Measurements from ENCODE around the gene SMG6.
"Not testable (repeated sequence)": the region's sequence is repeated elsewhere in the genome, so short reads cannot be mapped to it uniquely, and the experiment has no call there.

SMG6 gene

GRCh38 chr17:2143332-2143731 is 160.3 kb downstream of the SMG6 start:
- no peak for DNase-seq
- H3K9me3 ChIP-seq = no peaks in the 10 kb centered on the region
- peaks cover 0 to 11% (median 5%) of the 10 kb centered on the region in 4 donors for H3K4me1 ChIP-seq
- no peak for TF ChIP-seq CTCF (IDR thresholded peaks at IDR 0.05)
- H3K27ac ChIP-seq = no peak overlapping the region
- intact Hi-C loops (cut with DNase I; ENCODE audit: low total_unique reads) = no loop called here
- no peaks in the 10 kb centered on the region for H3K27me3 ChIP-seq
- peaks cover 0 to under 1% (median 0%) of the 10 kb centered on the region in 3 donors for H3K36me3 ChIP-seq
- no peak overlapping the region for H3K4me3 ChIP-seq

- H3K27ac ChIP-seq; H3K36me3 ChIP-seq; DNase-seq; H3K27me3 ChIP-seq; H3K4me3 ChIP-seq; intact Hi-C loops (cut with DNase I; ENCODE audit: low total_unique reads); H3K9me3 ChIP-seq: not testable (repeated sequence)
- H3K4me1 ChIP-seq = peaks cover 0 to 13% (median 6%) of the 10 kb centered on the region in 4 donors
These were observed 160.9 kb downstream of the SMG6 start for GRCh38 chr17:2142682-2143081.

GRCh38 chr17:2140683-2141082 is 162.9 kb downstream of the SMG6 start:
- no peak for TF ChIP-seq CTCF (IDR thresholded peaks at IDR 0.05)
- no peak for DNase-seq
- no peak overlapping the region for H3K4me3 ChIP-seq

GRCh38 chr17:2138761-2139160 is 164.8 kb downstream of the SMG6 start:
- no peak for TF ChIP-seq CTCF (IDR thresholded peaks at IDR 0.05)
- intact Hi-C loops (cut with DNase I; ENCODE audit: low total_unique reads) = no loop called here
- Histone ChIP-seq H3K27me3 (no peaks in the 10 kb centered on the region), H3K9me3 (no peaks in the 10 kb centered on the region), H3K27ac (no peak overlapping the region), H3K4me1 (peaks cover 0 to 13% (median 6%) of the 10 kb centered on the region in 4 donors), H3K4me3 (no peak overlapping the region), H3K36me3 (no peaks in the 10 kb centered on the region)
- DNase-seq = peak in 1 of 2 donors; percentile 30

More at GRCh38 chr17:2140683-2141082, 162.9 kb downstream of the SMG6 start:
- Histone ChIP-seq H3K9me3 (no peaks in the 10 kb centered on the region), H3K4me1 (peaks cover 0 to 13% (median 6%) of the 10 kb centered on the region in 4 donors), H3K27ac (no peak overlapping the region), H3K27me3 (no peaks in the 10 kb centered on the region), H3K36me3 (no peaks in the 10 kb centered on the region)
- intact Hi-C loops (cut with DNase I; ENCODE audit: low total_unique reads) = no loop called here

GRCh38 chr17:2138318-2138717 is 165.3 kb downstream of the SMG6 start:
- Histone ChIP-seq H3K4me1 (peaks cover 0 to 13% (median 6%) of the 10 kb centered on the region in 4 donors), H3K27ac (no peak overlapping the region), H3K4me3 (no peak overlapping the region), H3K27me3 (no peaks in the 10 kb centered on the region), H3K36me3 (no peaks in the 10 kb centered on the region), H3K9me3 (no peaks in the 10 kb centered on the region)
- intact Hi-C loops (cut with DNase I; ENCODE audit: low total_unique reads) = no loop called here
- TF ChIP-seq CTCF (IDR thresholded peaks at IDR 0.05) = no peak
- DNase-seq = no peak

- no peak for DNase-seq
- H3K27ac ChIP-seq = no peak overlapping the region
- no peak overlapping the region for H3K4me3 ChIP-seq
- peaks cover 0 to 13% (median 6%) of the 10 kb centered on the region in 4 donors for H3K4me1 ChIP-seq
- no peak for TF ChIP-seq CTCF (IDR thresholded peaks at IDR 0.05)
- H3K36me3 ChIP-seq = peaks cover 0 to 4% (median 0%) of the 10 kb centered on the region in 3 donors
- intact Hi-C loops (cut with DNase I; ENCODE audit: low total_unique reads) = no loop called here
- H3K27me3 ChIP-seq = no peaks in the 10 kb centered on the region
- H3K9me3 ChIP-seq = no peaks in the 10 kb centered on the region
These were observed 166.1 kb downstream of the SMG6 start for GRCh38 chr17:2137342-2138098.
